Coronary artery (tissue), 2 donors: ENCODE data around the gene SETD3.

ENCODE experiments used
- DNase-seq: peaks from one replicate; pipeline ENCODE4 v3.0.0-alpha.2; 2017; ENCODE audit warnings: low spot score
- H3K27ac ChIP-seq, 2 donors: fragments of 200-600 bp; sonication (generic); one replicate each; pipeline ENCODE4 v1.5.1; 2016 to 2019
- H3K4me3 ChIP-seq: fragments of 200-600 bp; sonication (generic); 2 replicates; pipeline ENCODE4 v1.5.1; 2016; ENCODE audit warnings: mild to moderate bottlenecking, moderate library complexity
- TF ChIP-seq, protein P1 (sequence below): fragments of 200-600 bp; sonication (generic); IDR thresholded peaks from one replicate; pipeline ENCODE4 v1.5.1; 2019; ENCODE audit warnings: antibody characterized with exemption

The SETD3 gene

GRCh38 chr14:99466758-99467157, 13.9 kb downstream of the SETD3 start:
- TF ChIP-seq, protein P1, sequence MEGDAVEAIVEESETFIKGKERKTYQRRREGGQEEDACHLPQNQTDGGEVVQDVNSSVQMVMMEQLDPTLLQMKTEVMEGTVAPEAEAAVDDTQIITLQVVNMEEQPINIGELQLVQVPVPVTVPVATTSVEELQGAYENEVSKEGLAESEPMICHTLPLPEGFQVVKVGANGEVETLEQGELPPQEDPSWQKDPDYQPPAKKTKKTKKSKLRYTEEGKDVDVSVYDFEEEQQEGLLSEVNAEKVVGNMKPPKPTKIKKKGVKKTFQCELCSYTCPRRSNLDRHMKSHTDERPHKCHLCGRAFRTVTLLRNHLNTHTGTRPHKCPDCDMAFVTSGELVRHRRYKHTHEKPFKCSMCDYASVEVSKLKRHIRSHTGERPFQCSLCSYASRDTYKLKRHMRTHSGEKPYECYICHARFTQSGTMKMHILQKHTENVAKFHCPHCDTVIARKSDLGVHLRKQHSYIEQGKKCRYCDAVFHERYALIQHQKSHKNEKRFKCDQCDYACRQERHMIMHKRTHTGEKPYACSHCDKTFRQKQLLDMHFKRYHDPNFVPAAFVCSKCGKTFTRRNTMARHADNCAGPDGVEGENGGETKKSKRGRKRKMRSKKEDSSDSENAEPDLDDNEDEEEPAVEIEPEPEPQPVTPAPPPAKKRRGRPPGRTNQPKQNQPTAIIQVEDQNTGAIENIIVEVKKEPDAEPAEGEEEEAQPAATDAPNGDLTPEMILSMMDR = no peak
- H3K27ac ChIP-seq = no peak overlapping the region
- H3K4me3 ChIP-seq = no peak overlapping the region
- no peak for DNase-seq

DNA sequence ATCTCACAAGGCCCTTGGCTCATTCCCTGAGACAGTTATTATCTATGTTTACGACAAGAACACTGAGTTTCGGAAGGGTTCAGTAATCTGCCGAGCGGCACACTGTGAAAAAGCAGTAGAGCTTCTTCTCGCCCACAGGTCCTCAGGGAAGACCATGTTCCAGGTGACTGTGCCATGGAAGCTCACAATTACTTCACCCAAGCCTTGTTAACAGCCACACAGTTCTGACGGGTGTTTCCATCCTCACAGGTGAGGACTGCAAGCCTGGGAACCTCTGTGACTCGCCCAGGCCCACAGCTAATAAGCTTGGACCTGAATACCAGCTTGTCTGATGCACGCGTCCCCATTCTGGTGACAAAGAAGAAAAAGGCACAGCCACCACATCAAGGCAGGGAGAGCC, 15.4 kb downstream of the SETD3 start:
- DNase-seq = no peak
- no peak overlapping the region for H3K27ac ChIP-seq
- TF ChIP-seq, protein P1 = no peak
- no peak overlapping the region for H3K4me3 ChIP-seq

- H3K27ac ChIP-seq = no peak overlapping the region
- no peak overlapping the region for H3K4me3 ChIP-seq
- TF ChIP-seq, protein P1 = no peak
- no peak for DNase-seq
These were observed 16.7 kb downstream of the SETD3 start for GRCh38 chr14:99463974-99464373.

DNA sequence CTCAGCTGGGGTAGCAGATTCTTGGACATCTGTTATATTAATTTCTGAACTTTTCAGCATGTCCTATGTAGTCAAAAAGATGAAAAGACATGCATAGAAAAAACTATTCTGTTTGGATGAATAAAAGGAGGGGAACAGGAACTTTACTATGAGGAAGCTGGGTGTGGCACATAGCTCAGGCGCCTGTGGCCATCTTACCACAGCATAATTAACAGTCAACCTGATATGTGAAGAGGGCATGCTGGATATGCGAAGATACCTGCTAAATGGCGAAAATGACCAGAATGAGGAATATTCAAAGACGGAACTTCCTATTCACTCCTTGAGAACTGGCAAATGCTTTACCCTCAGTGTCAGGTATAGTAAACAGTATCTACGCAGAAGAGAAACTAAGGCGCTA, 18.4 kb downstream of the SETD3 start:
- no peak for DNase-seq
- no peak overlapping the region for H3K4me3 ChIP-seq
- TF ChIP-seq, protein P1 = no peak
- H3K27ac ChIP-seq = no peak overlapping the region

- no peak for DNase-seq
- Histone ChIP-seq H3K27ac (no peak overlapping the region), H3K4me3 (no peak overlapping the region)
- TF ChIP-seq, protein P1 = no peak
These were observed 19.1 kb downstream of the SETD3 start for GRCh38 chr14:99461411-99462085.

DNA sequence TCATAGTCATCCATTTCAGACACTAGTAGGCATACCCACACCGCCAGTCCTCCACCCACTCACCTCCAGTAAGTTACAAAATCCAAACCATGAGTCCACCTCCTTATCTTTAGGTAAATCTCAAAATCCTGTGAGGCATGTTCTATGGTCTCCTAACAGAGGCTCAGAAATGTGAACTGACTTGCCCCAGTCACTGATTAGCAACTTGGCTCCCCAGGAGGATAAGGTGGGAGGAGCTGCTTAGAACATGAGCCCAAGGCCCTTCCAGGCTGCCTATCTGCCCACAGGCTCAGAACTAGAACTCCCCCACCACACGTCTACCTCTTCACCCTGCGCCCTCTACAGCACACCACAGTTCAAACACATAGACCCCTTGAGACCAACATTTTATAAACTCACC, 19.9 kb downstream of the SETD3 start:
- no peak overlapping the region for H3K27ac ChIP-seq
- TF ChIP-seq, protein P1 = no peak
- no peak overlapping the region for H3K4me3 ChIP-seq
- no peak for DNase-seq

- H3K4me3 ChIP-seq = no peak overlapping the region
- TF ChIP-seq, protein P1 = no peak
- no peak overlapping the region for H3K27ac ChIP-seq
- no peak for DNase-seq
These were observed 21.1 kb downstream of the SETD3 start for GRCh38 chr14:99459481-99460100.
